Kidney (tissue), 14 donors: ENCODE measurements around the gene DBT. TPM values are rescaled to one million over a fixed set of nuclear protein-coding genes. Genes with fewer than 3 reads are reported as not detected.

Experiments used
- DNase-seq, 5 donors: peaks; one replicate each; pipeline ENCODE4 v3.0.0-alpha.2; 2013 to 2020
- FAIRE-seq: peaks from 2 replicates; lab custom pipeline; 2012; peaks lifted over from hg19 to GRCh38; lab: Jason Lieb, UNC
- H3K27ac ChIP-seq, 2 donors: one replicate each; pipeline ENCODE4 v1.7.0; 2013; ENCODE audit warnings: low read depth in 2 of 2, low read length in 2 of 2, inconsistent platforms in 1 of 2
- H3K27me3 ChIP-seq: one replicate; pipeline ENCODE4 v1.7.1; 2013; ENCODE audit warnings: low read length, inconsistent platforms; ENCODE audit not compliant: control insufficient read depth, insufficient read depth
- H3K36me3 ChIP-seq, 3 donors: one replicate each; pipeline versions ENCODE4 v1.7.0 to v1.7.1; 2013; ENCODE audit warnings: low read length in 3 of 3, control low read depth in 1 of 3, inconsistent platforms in 1 of 3; ENCODE audit not compliant: insufficient read depth in 3 of 3, control insufficient read depth in 2 of 3
- H3K4me1 ChIP-seq, 3 donors: one replicate each; pipeline versions ENCODE4 v1.7.0 to v1.7.1; 2013; ENCODE audit warnings: low read length in 3 of 3, inconsistent platforms in 1 of 3, low read depth in 1 of 3; ENCODE audit not compliant: control insufficient read depth in 2 of 3, insufficient read depth in 2 of 3
- H3K4me3 ChIP-seq, 3 donors: one replicate each; pipeline versions ENCODE4 v1.7.0 to v1.8.1; 2013; ENCODE audit warnings: low read length in 3 of 3, control low read depth in 1 of 3, inconsistent platforms in 1 of 3
- H3K9ac ChIP-seq, 3 donors: one replicate each; pipeline versions ENCODE4 v1.7.0 to v1.7.1; 2013; ENCODE audit warnings: low read length in 3 of 3, control low read depth in 1 of 3, inconsistent platforms in 1 of 3
- H3K9me3 ChIP-seq, 3 donors: one replicate each; pipeline versions ENCODE4 v1.7.0 to v1.7.1; 2013; ENCODE audit warnings: low read length in 3 of 3, control low read depth in 1 of 3, inconsistent platforms in 1 of 3; ENCODE audit not compliant: control insufficient read depth in 2 of 3, insufficient read depth in 1 of 3
- CTCF ChIP-seq: IDR thresholded peaks from 3 replicates; pipeline ENCODE4 v1.5.1; 2012; ENCODE audit warnings: mild to moderate bottlenecking, moderate library complexity, borderline replicate concordance; ENCODE audit not compliant: insufficient read depth; ENCODE audit errors: extremely low read depth
- intact Hi-C: fragments of 100-400 bp; cut with DNase I; formaldehyde crosslinking; loops from one replicate; pipeline ENCODE4 v1.11.1; 2022
- polyA plus RNA-seq: library from polyadenylated mRNA; stranded (reverse); fragments of 350-450 nt; fragmentation: Illumina TruSeq; extraction: RNeasy Lipid Tissue Mini Kit (QIAGEN cat#74804); gene quantifications from one replicate; pipeline ENCODE4 v1.2.3, GENCODE V29; 2014; ENCODE audit warnings: low read depth, low replicate concordance; ENCODE audit not compliant: insufficient read depth
- total RNA-seq: library from RNA; stranded (reverse); fragmentation: NEBNext Ultra II Directional; extraction: Animal tissue kit (Norgen Biotek cat#: 25700); gene quantifications from one replicate; pipeline ENCODE4 v1.2.1, GENCODE V29; 2021
- donor health status: control.
- donor health status: control.
- donor health status: control.
- donor health status: control.
- donor health status: control.
- donor health status: DM: yes; HTN: yes; CAD: no.
- donor health status: Normal renal cell carcinoma (clear cell type).

DBT gene
- total and polyA plus RNA-seq, 2 donors from 2014 or later: 7.7 to 18.7 TPM

GRCh38 chr1:100184536-100184935, 65.1 kb downstream of the DBT start:
- H3K27me3 ChIP-seq: no peaks in the 10 kb centered on the region
- no peak overlapping the region for H3K4me3 ChIP-seq
- H3K4me1 ChIP-seq: peaks cover 0 to 5% (median 3%) of the 10 kb centered on the region in 3 donors
- intact Hi-C loops: no loop called here
- no peak for FAIRE-seq
- no peaks in the 10 kb centered on the region for H3K36me3 ChIP-seq
- no peak for DNase-seq
- no peak overlapping the region for H3K27ac ChIP-seq
- H3K9ac ChIP-seq: no peak overlapping the region
- no peak for TF ChIP-seq CTCF
- H3K9me3 ChIP-seq: no peaks in the 10 kb centered on the region

- intact Hi-C loops: no loop called here
- Histone ChIP-seq H3K9ac (no peak overlapping the region), H3K9me3 (no peaks in the 10 kb centered on the region), H3K4me1 (peaks cover 0 to under 1% (median under 1%) of the 10 kb centered on the region in 3 donors), H3K4me3 (no peak overlapping the region), H3K27me3 (no peaks in the 10 kb centered on the region), H3K27ac (no peak overlapping the region), H3K36me3 (no peaks in the 10 kb centered on the region)
- DNase-seq: no peak
- TF ChIP-seq CTCF: no peak
- FAIRE-seq: no peak
Measured at GRCh38 chr1:100183370-100183769, 66.3 kb downstream of the DBT start.

- Histone ChIP-seq H3K4me1 (no peaks in the 10 kb centered on the region), H3K9me3 (no peaks in the 10 kb centered on the region), H3K27me3 (no peaks in the 10 kb centered on the region), H3K36me3 (no peaks in the 10 kb centered on the region), H3K27ac (no peak within 1 kb of the TSS), H3K4me3 (no peak within 1 kb of the TSS), H3K9ac (no peak within 1 kb of the TSS)
- DNase-seq (no peak), FAIRE-seq (no peak)
- intact Hi-C loops: no loop called here
- TF ChIP-seq CTCF: no peak
Measured at GRCh38 chr1:100178091-100178490, 71.5 kb downstream of the DBT start, which contains the start of gene LRRC39. Gene LRRC39, minus strand, starts transcription at chr1:100178256. Its CDS starts 9,740 bp downstream, at chr1:100168516.
